A673 (cell line): ENCODE measurements around the gene FCHSD1. TPM values are rescaled to one million over a fixed set of nuclear protein-coding genes. Genes with fewer than 3 reads are reported as not detected.
A peak's percentile ranks its signal among the peaks of the same experiment; 100 is the strongest.

Experiments
- BruUV-seq: library from RNA; stranded (reverse); fragments of 400-500 nt; replicated peaks from 2 replicates; lab custom pipeline; 2021; lab: Mats Ljungman, UMichigan
- CTCF ChIA-PET: fragments of 300-600 bp; sonication (Branson Sonifier 250); formaldehyde crosslinking; loops from one replicate; lab custom pipeline; 2022; ENCODE audit warnings: antibody characterized with exemption; lab: Charles Lee
- POLR2A ChIA-PET: fragments of 300-600 bp; sonication (Branson Sonifier 250); formaldehyde crosslinking; loops from one replicate; lab custom pipeline; 2022; ENCODE audit warnings: antibody characterized with exemption; ENCODE audit not compliant: low non-redundant PET; lab: Charles Lee
- DNase-seq: peaks from one replicate; pipeline ENCODE4 v3.0.0-alpha.2; 2015; ENCODE audit warnings: low spot score
- H3K27ac ChIP-seq: fragments of 200-600 bp; sonication (generic); 2 replicates; pipeline ENCODE4 v1.5.1; 2016; ENCODE audit warnings: mixed run types, low read depth, mild to moderate bottlenecking, mixed read lengths, antibody characterized with exemption, low read length; ENCODE audit not compliant: poor library complexity, severe bottlenecking
- H3K27me3 ChIP-seq: fragments of 200-600 bp; sonication (generic); replicated peaks from 2 replicates; pipeline ENCODE4 v1.6.1; 2017; ENCODE audit warnings: mixed run types, low read depth, mild to moderate bottlenecking, mixed read lengths, antibody characterized with exemption, low read length; ENCODE audit not compliant: insufficient read depth, poor library complexity
- H3K36me3 ChIP-seq: fragments of 200-600 bp; sonication (generic); 2 replicates; pipeline ENCODE4 v1.6.1; 2016; ENCODE audit warnings: mixed run types, mild to moderate bottlenecking, mixed read lengths, antibody characterized with exemption, low read length; ENCODE audit not compliant: insufficient read depth, poor library complexity, severe bottlenecking
- H3K4me1 ChIP-seq: fragments of 200-600 bp; sonication (generic); 2 replicates; pipeline ENCODE4 v1.6.1; 2017; ENCODE audit warnings: mixed run types, mild to moderate bottlenecking, mixed read lengths, antibody characterized with exemption, low read length; ENCODE audit not compliant: insufficient read depth, poor library complexity, severe bottlenecking
- H3K4me3 ChIP-seq: fragments of 200-600 bp; sonication (generic); 2 replicates; pipeline ENCODE4 v1.5.1; 2016; ENCODE audit warnings: low read depth, mixed run types, mild to moderate bottlenecking, mixed read lengths, low read length; ENCODE audit not compliant: poor library complexity, severe bottlenecking
- H3K9me3 ChIP-seq: fragments of 200-600 bp; sonication (generic); 2 replicates; pipeline ENCODE4 v1.6.1; 2016; ENCODE audit warnings: mixed run types, low read depth, mild to moderate bottlenecking, mixed read lengths, antibody characterized with exemption, low read length; ENCODE audit not compliant: poor library complexity, severe bottlenecking
- EZH2 ChIP-seq: fragments of 200-600 bp; sonication (generic); IDR thresholded peaks from 2 replicates; pipeline ENCODE4 v1.6.1; 2017; ENCODE audit warnings: borderline replicate concordance, low read depth, mild to moderate bottlenecking, mixed read lengths, antibody characterized with exemption, low read length; ENCODE audit not compliant: poor library complexity, severe bottlenecking
- intact Hi-C: fragments of 100-400 bp; cut with micrococcal nuclease; formaldehyde crosslinking; loops from one replicate; pipeline ENCODE4 v1.10.0; 2022; ENCODE audit not compliant: unreplicated experiment
- total RNA-seq: library from RNA; stranded (reverse); gene quantifications from 2 replicates; pipeline ENCODE4 v1.2.3, GENCODE V29; 2021
- TF ChIP-seq, protein P1 (sequence below): fragments of 300-800, 200-600 bp; sonication (generic); conservative IDR thresholded peaks from 2 replicates; pipeline ENCODE4 v1.5.1; 2017; ENCODE audit warnings: low read depth, mild to moderate bottlenecking, antibody characterized with exemption, low read length, moderate library complexity, mixed read lengths

The FCHSD1 gene
- total RNA-seq, 1 experiment from 2014 or later, result 2.3 TPM

DNA sequence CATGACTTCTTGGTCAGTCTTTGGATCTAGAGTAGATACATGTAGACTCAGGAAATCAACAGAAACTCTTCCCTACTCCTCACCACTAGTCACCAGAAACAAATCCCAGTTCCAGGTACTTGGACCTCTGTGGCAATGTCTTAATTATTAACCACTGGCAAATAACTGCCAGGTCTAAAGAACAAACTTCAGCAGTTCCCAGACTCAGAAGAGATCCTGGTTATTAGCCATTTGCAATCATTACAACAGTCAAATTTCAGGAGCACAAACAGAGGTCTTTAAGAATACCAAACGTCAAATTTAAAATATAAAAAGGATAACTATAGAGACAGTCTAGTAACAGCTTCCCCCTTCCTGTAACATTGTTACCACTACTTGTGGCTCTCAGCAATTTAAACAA lies 42.7 kb downstream of the FCHSD1 start:
- BruUV-seq, result no TSS peak
- TF ChIP-seq EZH2, result no peak
- TF ChIP-seq, protein P1, sequence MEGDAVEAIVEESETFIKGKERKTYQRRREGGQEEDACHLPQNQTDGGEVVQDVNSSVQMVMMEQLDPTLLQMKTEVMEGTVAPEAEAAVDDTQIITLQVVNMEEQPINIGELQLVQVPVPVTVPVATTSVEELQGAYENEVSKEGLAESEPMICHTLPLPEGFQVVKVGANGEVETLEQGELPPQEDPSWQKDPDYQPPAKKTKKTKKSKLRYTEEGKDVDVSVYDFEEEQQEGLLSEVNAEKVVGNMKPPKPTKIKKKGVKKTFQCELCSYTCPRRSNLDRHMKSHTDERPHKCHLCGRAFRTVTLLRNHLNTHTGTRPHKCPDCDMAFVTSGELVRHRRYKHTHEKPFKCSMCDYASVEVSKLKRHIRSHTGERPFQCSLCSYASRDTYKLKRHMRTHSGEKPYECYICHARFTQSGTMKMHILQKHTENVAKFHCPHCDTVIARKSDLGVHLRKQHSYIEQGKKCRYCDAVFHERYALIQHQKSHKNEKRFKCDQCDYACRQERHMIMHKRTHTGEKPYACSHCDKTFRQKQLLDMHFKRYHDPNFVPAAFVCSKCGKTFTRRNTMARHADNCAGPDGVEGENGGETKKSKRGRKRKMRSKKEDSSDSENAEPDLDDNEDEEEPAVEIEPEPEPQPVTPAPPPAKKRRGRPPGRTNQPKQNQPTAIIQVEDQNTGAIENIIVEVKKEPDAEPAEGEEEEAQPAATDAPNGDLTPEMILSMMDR, result no peak
- Histone ChIP-seq H3K27me3 (no peaks in the 10 kb centered on the region), H3K27ac (no peak overlapping the region), H3K4me3 (no peak overlapping the region), H3K36me3 (no peaks in the 10 kb centered on the region), H3K9me3 (no peaks in the 10 kb centered on the region), H3K4me1 (peaks cover 24% of the 10 kb centered on the region)
- POLR2A ChIA-PET, result interaction anchor here (0.6 kb wide), 1 partner anchor 238 kb away, joined by 4 read pairs; the partner anchor contains the start of gene PCDHGB3
- intact Hi-C loops, result no loop called here
- CTCF ChIA-PET, result no interaction called here
- no peak for DNase-seq

DNA sequence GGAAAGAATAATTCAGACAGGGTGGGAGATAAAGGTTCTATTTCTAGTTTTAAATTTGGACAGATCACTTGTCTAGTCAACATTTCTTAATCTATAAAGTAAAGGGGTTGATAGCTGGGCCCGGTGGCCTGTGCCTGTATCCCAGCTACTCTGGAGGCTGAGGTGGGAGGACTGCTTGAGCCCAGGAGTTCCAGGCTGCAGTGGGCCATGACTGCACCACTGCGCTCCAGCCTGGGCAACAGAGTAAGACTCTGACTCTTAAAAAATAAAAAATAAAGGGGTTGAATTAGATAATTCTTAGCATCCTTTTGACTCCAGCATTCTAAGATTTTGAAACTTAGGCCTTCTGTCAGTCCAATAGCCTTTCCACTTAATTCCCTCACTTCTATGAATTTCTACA lies 43.2 kb downstream of the FCHSD1 start:
- no peaks in the 10 kb centered on the region for H3K36me3 ChIP-seq
- BruUV-seq, result no TSS peak
- no peak overlapping the region for H3K27ac ChIP-seq
- ChIA-PET CTCF (no interaction called here), POLR2A (interaction anchor here (0.6 kb wide), 1 partner anchor 238 kb away, joined by 4 read pairs; the partner anchor contains the start of gene PCDHGB3)
- H3K4me1 ChIP-seq, result peaks cover 20% of the 10 kb centered on the region
- TF ChIP-seq, protein P1, result no peak
- no peak for TF ChIP-seq EZH2
- no peak overlapping the region for H3K4me3 ChIP-seq
- H3K27me3 ChIP-seq, result no peaks in the 10 kb centered on the region
- intact Hi-C loops, result no loop called here
- DNase-seq, result no peak
- no peaks in the 10 kb centered on the region for H3K9me3 ChIP-seq

DNA sequence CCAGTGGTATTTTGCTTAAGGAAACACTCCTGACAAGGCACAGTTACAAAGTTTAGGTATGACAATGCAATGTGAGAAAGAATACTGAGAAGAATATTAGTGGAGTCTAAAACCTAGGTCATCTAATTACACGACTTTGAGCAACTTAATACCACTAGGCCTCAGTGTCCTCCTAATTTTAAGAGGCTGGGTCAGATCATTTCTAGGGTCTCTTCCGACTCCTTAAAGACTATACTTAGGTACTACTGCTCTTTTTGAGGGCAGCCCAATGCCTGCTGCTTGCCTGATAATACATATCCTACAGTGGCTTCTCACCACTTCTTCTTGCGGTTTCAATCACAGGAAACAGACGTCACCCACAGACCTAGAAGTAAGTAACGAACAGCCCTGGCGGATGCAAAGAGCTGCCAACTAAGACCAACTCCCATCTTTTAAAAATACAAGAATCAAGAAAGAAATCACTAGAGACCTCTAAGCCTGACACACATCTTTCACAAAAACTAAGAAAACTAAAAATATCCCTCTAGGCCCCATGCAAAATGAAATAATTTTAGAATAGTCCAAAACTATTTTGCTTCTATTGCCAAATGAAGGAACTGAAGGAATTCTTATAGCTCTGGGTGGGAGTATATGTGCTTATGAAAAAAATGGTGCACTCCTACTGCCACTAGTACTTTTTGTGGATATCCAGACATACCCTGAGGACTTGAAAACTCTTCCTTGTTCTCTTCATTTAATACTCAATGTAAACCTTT lies 45.5 kb downstream of the FCHSD1 start:
- Histone ChIP-seq H3K4me3 (no peak overlapping the region), H3K27ac (peak overlapping the region; percentile 5), H3K27me3 (no peaks in the 10 kb centered on the region), H3K4me1 (peaks cover 20% of the 10 kb centered on the region), H3K9me3 (no peaks in the 10 kb centered on the region), H3K36me3 (no peaks in the 10 kb centered on the region)
- intact Hi-C loops, result no loop called here
- CTCF ChIA-PET, result no interaction called here
- POLR2A ChIA-PET, result interaction anchor here (0.6 kb wide), 1 partner anchor 886 kb away, joined by 10 read pairs; no protein-coding TSS in a partner anchor
- DNase-seq, result no peak
- TF ChIP-seq EZH2, result no peak
- TF ChIP-seq, protein P1, result no peak
- BruUV-seq, result no TSS peak
